Activated T-cell treated with anti-CD3 and anti-CD28 coated beads, Interleukin-2, amount 50 U/mL, for 72 hours (primary cell): ENCODE measurements around the gene GRIK5. TPM values are rescaled to one million over a fixed set of nuclear protein-coding genes. Genes with fewer than 3 reads are reported as not detected.

ENCODE experiments used
- ATAC-seq, 2 donors: fragments of 150-1000 bp; cut with Tn5 transposase; replicated peaks in 1 of 2; 2 replicates each; pipeline ENCODE4 v1.10.0; 2021; ENCODE audit warnings: moderate library complexity in 2 of 2, mild to moderate bottlenecking in 1 of 2
- DNase-seq, 2 donors: peaks; one replicate each; pipeline ENCODE4 v3.0.0; 2021 to 2022; ENCODE audit warnings: mixed read lengths in 1 of 2
- H3K27ac Mint-ChIP-seq: one replicate; pipeline ENCODE4 v1.8.0; 2022; ENCODE audit warnings: mild to moderate bottlenecking, moderate library complexity, mixed read lengths
- H3K27me3 Mint-ChIP-seq: one replicate; pipeline ENCODE4 v1.8.0; 2022; ENCODE audit warnings: low read depth, mixed read lengths
- H3K36me3 Mint-ChIP-seq, 2 donors: one replicate each; pipeline ENCODE4 v1.8.0; 2022; ENCODE audit warnings: mixed read lengths in 2 of 2, mild to moderate bottlenecking in 1 of 2; ENCODE audit not compliant: insufficient read depth in 2 of 2
- H3K4me1 Mint-ChIP-seq: one replicate; pipeline ENCODE4 v1.8.0; 2022; ENCODE audit warnings: low read depth, mixed read lengths
- H3K4me3 Mint-ChIP-seq, 2 donors: one replicate each; pipeline ENCODE4 v1.8.0; 2022; ENCODE audit warnings: mild to moderate bottlenecking in 2 of 2, mixed read lengths in 2 of 2, moderate library complexity in 2 of 2
- H3K9me3 Mint-ChIP-seq, 2 donors: one replicate each; pipeline ENCODE4 v1.8.0; 2022; ENCODE audit warnings: mixed read lengths in 2 of 2
- total RNA-seq, 2 donors: library from RNA; stranded (reverse); gene quantifications; one replicate each; pipeline ENCODE4 v1.2.3, GENCODE V29; 2022

Gene GRIK5
- total RNA-seq, 2 donors from 2014 or later, result 1.1 to 3.8 TPM

- DNase-seq (no peak), ATAC-seq (no peak)
- Mint-ChIP-seq H3K4me1 (peaks cover 18% of the 10 kb centered on the region), H3K36me3 (no peaks in the 10 kb centered on the region), H3K27ac (no peak overlapping the region), H3K27me3 (peaks cover 16% of the 10 kb centered on the region), H3K9me3 (no peaks in the 10 kb centered on the region), H3K4me3 (no peak overlapping the region)
Measured at GRCh38 chr19:41991025-41991424, 79.0 kb downstream of the GRIK5 start.

- peaks cover 16% of the 10 kb centered on the region for H3K4me1 Mint-ChIP-seq
- H3K27me3 Mint-ChIP-seq, result peaks cover 12% of the 10 kb centered on the region
- H3K4me3 Mint-ChIP-seq, result no peak overlapping the region
- no peak for ATAC-seq
- no peak overlapping the region for H3K27ac Mint-ChIP-seq
- no peaks in the 10 kb centered on the region for H3K36me3 Mint-ChIP-seq
- no peak for DNase-seq
- H3K9me3 Mint-ChIP-seq, result no peaks in the 10 kb centered on the region
Measured at GRCh38 chr19:41990615-41991014, 79.4 kb downstream of the GRIK5 start.

GRCh38 chr19:41990028-41990427, 80.0 kb downstream of the GRIK5 start:
- Mint-ChIP-seq H3K9me3 (no peaks in the 10 kb centered on the region), H3K4me3 (no peak overlapping the region)
- DNase-seq, result no peak

GRCh38 chr19:41988947-41989346, 81.1 kb downstream of the GRIK5 start:
- no peak for DNase-seq
- H3K27ac Mint-ChIP-seq, result no peak overlapping the region
- no peak overlapping the region for H3K4me3 Mint-ChIP-seq
- ATAC-seq, result no peak
- no peaks in the 10 kb centered on the region for H3K27me3 Mint-ChIP-seq
- no peaks in the 10 kb centered on the region for H3K9me3 Mint-ChIP-seq
- no peaks in the 10 kb centered on the region for H3K36me3 Mint-ChIP-seq
- H3K4me1 Mint-ChIP-seq, result peaks cover 5% of the 10 kb centered on the region

More at GRCh38 chr19:41990028-41990427, 80.0 kb downstream of the GRIK5 start:
- Mint-ChIP-seq H3K4me1 (peaks cover 10% of the 10 kb centered on the region), H3K36me3 (no peaks in the 10 kb centered on the region), H3K27ac (no peak overlapping the region), H3K27me3 (peaks cover 6% of the 10 kb centered on the region)
- no peak for ATAC-seq

- ATAC-seq (no peak), DNase-seq (no peak)
- no peak overlapping the region for H3K27ac Mint-ChIP-seq
- no peaks in the 10 kb centered on the region for H3K27me3 Mint-ChIP-seq
- no peaks in the 10 kb centered on the region for H3K9me3 Mint-ChIP-seq
- no peaks in the 10 kb centered on the region for H3K4me1 Mint-ChIP-seq
- H3K4me3 Mint-ChIP-seq, result no peak overlapping the region
- no peaks in the 10 kb centered on the region for H3K36me3 Mint-ChIP-seq
Measured at GRCh38 chr19:41987141-41987860, 82.7 kb downstream of the GRIK5 start.

GRCh38 chr19:41984961-41985360, 85.0 kb downstream of the GRIK5 start:
- no peaks in the 10 kb centered on the region for H3K4me1 Mint-ChIP-seq
- DNase-seq (no peak), ATAC-seq (no peak)
- H3K9me3 Mint-ChIP-seq, result no peaks in the 10 kb centered on the region
- H3K27me3 Mint-ChIP-seq, result no peaks in the 10 kb centered on the region
- H3K27ac Mint-ChIP-seq, result no peak overlapping the region
- H3K36me3 Mint-ChIP-seq, result no peaks in the 10 kb centered on the region
- no peak overlapping the region for H3K4me3 Mint-ChIP-seq

GRCh38 chr19:41981724-41982123, 88.3 kb downstream of the GRIK5 start:
- H3K4me3 Mint-ChIP-seq, result no peak overlapping the region
- no peaks in the 10 kb centered on the region for H3K9me3 Mint-ChIP-seq
- DNase-seq, result no peak
- ATAC-seq, result no peak
- H3K4me1 Mint-ChIP-seq, result no peaks in the 10 kb centered on the region
- no peak overlapping the region for H3K27ac Mint-ChIP-seq
- no peaks in the 10 kb centered on the region for H3K27me3 Mint-ChIP-seq
- no peaks in the 10 kb centered on the region for H3K36me3 Mint-ChIP-seq

GRCh38 chr19:41978470-41978869, 91.5 kb downstream of the GRIK5 start:
- Mint-ChIP-seq H3K36me3 (no peaks in the 10 kb centered on the region), H3K4me3 (no peak overlapping the region), H3K4me1 (no peaks in the 10 kb centered on the region), H3K9me3 (no peaks in the 10 kb centered on the region), H3K27ac (no peak overlapping the region), H3K27me3 (no peaks in the 10 kb centered on the region)
- ATAC-seq (no peak), DNase-seq (no peak)

GRCh38 chr19:41977916-41978315, 92.1 kb downstream of the GRIK5 start:
- Mint-ChIP-seq H3K36me3 (no peaks in the 10 kb centered on the region), H3K27ac (no peak overlapping the region), H3K9me3 (no peaks in the 10 kb centered on the region), H3K27me3 (no peaks in the 10 kb centered on the region), H3K4me3 (no peak overlapping the region), H3K4me1 (no peaks in the 10 kb centered on the region)
- ATAC-seq, result no peak
- DNase-seq, result no peak

- no peak overlapping the region for H3K4me3 Mint-ChIP-seq
- ATAC-seq, result no peak
- H3K4me1 Mint-ChIP-seq, result no peaks in the 10 kb centered on the region
- no peaks in the 10 kb centered on the region for H3K36me3 Mint-ChIP-seq
- no peaks in the 10 kb centered on the region for H3K9me3 Mint-ChIP-seq
- no peak overlapping the region for H3K27ac Mint-ChIP-seq
- no peaks in the 10 kb centered on the region for H3K27me3 Mint-ChIP-seq
- no peak for DNase-seq
Measured at GRCh38 chr19:41974652-41975051, 95.4 kb downstream of the GRIK5 start.

GRCh38 chr19:41971363-41971762, 98.6 kb downstream of the GRIK5 start:
- Mint-ChIP-seq H3K27ac (no peak overlapping the region), H3K36me3 (no peaks in the 10 kb centered on the region), H3K27me3 (no peaks in the 10 kb centered on the region), H3K9me3 (no peaks in the 10 kb centered on the region), H3K4me1 (no peaks in the 10 kb centered on the region), H3K4me3 (no peak overlapping the region)
- DNase-seq (no peak), ATAC-seq (no peak)

- no peaks in the 10 kb centered on the region for H3K4me1 Mint-ChIP-seq
- DNase-seq (no peak), ATAC-seq (no peak)
- no peaks in the 10 kb centered on the region for H3K27me3 Mint-ChIP-seq
- H3K36me3 Mint-ChIP-seq, result no peaks in the 10 kb centered on the region
- no peak overlapping the region for H3K27ac Mint-ChIP-seq
- H3K9me3 Mint-ChIP-seq, result no peaks in the 10 kb centered on the region
- H3K4me3 Mint-ChIP-seq, result no peak overlapping the region
Measured at GRCh38 chr19:41969772-41970458, 100.1 kb downstream of the GRIK5 start.

- H3K4me3 Mint-ChIP-seq, result no peak overlapping the region
- H3K27me3 Mint-ChIP-seq, result no peaks in the 10 kb centered on the region
- no peaks in the 10 kb centered on the region for H3K9me3 Mint-ChIP-seq
- H3K27ac Mint-ChIP-seq, result no peak overlapping the region
- H3K36me3 Mint-ChIP-seq, result no peaks in the 10 kb centered on the region
- H3K4me1 Mint-ChIP-seq, result no peaks in the 10 kb centered on the region
- ATAC-seq (no peak), DNase-seq (no peak)
Measured at GRCh38 chr19:41968751-41969595, 101.0 kb downstream of the GRIK5 start.
